ENCODE measurements around the gene MOCOS.
"Not testable (repeated sequence)": the region's sequence is repeated elsewhere in the genome, so short reads cannot be mapped to it uniquely, and the experiment has no call there.

The MOCOS gene

DNA sequence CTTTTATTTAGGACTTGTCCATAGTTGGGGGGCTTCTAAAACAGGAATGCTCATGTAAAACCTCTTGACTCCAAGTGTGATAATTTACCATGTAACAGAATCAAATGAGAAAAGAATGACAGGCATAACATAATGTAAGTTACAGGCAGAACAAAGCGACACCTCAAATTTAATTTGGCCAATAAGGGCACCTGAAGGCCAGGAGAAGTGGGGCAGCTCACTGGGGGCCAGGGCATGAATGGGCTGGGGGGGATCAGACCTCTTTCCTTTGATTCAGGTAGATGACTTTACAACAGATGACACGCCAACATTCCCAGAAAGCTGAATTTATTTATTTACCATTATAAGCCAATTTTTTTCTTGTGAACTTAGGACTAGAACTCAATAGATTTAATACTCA is 14.5 kb downstream of the MOCOS start:
- no peak for DNase-seq

DNA sequence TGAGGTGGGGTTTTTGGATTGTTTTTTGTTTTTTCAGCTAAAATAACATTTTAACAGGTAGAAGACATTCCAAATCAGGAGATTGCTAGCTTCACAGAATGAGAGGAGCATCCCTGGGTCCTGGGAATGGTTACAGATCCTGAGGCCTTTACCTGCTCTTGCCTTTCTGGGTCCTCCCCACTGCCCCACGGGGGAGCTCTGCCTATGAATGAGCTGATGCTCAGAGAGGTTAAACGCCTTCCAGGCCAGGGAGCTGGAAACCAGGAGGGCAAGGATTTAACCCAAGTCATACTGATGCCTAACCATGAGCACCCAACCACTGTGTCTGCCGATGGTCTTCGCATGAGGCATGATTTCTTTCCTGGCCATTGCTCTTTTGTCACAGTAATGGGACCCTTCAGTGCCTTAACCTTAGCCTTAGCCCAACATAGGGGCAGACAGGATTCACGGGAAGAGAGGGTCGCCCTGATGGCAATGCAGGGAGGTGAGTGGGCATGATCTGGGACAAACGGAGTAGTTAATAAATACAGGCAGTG is 16.1 kb downstream of the MOCOS start:
- DNase-seq: no peak

DNA sequence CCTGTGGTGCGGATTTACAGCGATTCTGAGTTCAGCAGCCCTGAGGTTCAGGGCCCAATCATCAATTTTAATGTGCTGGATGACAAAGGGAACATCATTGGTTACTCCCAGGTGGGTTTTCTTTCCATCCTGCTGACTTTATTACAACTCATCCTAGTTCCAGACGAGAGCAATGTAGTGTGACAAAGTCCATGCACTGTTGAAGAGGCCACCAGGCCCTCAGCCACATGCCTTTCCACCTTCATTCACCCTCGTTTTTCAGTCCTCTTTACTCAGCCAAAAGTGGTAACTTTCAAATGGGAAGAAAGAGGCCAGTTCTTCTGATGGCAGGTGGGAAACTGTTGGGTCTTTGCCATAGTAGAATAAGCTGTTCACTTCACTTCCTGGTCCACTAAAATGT is 17.9 kb downstream of the MOCOS start:
- DNase-seq: no peak

DNA sequence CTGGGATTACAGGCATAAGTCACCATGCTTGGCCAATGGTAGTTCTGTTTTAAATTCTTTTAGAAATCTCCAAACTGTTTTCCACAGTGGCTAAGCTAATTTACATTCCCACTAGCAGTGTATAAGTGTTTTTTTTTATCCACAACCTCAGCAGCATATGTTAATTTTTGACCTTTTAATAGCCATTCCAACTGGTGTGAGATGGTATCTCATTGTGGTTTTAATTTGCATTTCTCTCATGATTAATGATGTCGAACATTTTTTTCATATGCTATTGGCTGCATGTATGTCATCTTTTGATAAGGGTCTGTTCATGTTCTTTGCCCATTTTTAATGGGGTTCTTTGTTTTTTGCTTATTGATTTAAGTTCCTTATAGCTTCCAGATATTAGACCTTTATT is 20.0 kb downstream of the MOCOS start:
- DNase-seq: no peak

DNA sequence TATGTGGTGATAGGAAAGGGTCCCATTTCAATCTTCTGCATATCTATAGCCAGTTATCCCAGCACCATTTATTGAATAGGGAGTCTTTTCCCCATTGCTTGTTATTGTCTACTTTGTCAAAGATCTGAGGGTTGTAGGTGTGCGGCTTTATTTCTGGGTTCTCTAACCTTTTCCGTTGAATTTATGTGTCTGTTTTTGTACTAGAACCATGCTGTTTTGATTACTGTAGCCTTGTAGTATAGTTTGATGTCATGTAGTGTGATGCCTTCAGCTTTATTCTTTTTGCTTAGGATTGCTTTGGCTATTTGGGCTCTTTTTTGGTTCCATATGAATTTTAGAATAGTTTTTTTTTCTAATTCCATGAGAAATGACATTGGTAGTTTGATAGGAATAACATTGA is 20.7 kb downstream of the MOCOS start:
- not testable (repeated sequence) for DNase-seq

DNA sequence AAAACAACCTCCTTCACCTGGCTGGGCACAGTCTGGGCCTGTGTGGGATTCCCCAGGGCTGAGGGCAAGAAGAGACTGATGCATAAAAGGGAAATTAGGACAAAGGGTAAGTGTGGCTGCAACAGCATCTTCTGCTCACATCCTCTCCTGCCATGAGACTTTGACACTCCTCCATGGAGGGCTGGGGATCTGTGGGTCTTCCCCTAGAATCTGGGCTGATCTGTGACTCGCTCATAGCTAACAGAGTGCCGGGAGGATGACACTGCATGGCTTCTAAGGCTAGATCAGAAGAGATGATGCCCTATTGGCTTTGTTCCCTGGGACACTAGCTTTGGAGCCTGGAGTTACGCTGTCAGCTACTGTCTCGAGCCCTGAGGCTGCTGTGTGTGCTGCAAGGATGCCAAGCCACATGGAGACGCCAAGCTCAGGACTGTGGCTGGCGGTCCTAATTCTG is 24.3 kb downstream of the MOCOS start:
- peak; percentile 78 for DNase-seq

DNA sequence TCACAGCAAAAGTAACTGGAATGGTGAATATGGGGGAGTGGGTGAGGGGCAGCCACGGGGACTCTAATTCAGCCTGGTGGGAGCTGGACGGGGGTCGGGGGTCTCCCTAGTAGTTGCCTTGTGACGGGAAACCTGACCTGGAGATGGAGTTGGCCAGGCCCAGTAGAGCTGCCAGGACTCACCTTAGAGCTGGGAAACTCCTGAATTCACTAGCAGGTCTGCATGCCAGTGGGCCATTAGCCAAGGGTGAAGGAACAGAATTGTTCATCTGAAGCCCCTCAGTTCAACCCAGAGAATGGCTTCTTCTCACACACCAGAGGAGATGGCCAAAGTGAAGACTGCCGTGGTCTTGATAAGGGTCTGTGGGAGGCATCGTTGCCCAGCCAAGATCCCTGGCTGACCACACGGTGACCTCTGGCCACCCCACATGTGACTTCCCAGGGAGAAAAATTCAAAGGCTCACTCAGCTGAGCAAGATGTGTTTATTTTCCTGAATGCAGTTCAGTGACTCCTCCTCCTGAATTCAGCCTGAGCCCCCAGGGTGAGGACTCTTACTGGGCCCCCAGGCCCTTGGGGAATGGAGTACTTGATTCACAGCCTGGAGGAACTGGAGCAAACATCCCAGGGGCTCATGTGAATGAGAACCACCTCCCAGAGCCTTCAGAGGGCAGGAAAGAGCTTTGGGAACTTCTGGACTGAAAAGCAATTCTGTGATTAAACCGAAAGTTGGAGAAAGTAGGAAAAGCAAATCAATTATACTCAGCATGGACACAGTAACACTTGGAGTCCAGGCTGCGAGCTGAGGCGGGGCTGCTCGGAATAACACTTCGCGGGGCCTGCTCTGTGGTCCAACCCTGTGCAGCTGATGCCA is 25.2 kb downstream of the MOCOS start:
- DNase-seq: no peak

DNA sequence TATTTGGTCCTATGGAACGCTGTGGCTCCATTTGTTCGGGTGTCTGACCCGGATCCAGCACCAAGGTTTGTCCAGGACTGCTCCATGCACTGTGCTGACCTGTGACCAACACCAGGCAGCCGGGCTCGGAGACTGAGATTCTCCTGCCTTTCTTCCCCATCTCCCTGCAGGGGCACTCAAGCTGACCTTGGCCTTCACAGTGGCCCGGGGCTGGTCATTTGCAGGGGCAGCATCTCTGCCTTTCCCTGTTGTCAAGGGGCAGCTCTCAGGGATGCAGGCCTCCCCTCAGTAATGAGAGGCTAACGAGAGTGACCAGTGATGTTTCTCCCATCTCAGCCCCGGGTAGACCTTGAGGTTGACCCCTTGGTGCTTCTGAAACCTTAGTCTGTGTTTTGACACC is 27.5 kb downstream of the MOCOS start:
- no peak for DNase-seq

DNA sequence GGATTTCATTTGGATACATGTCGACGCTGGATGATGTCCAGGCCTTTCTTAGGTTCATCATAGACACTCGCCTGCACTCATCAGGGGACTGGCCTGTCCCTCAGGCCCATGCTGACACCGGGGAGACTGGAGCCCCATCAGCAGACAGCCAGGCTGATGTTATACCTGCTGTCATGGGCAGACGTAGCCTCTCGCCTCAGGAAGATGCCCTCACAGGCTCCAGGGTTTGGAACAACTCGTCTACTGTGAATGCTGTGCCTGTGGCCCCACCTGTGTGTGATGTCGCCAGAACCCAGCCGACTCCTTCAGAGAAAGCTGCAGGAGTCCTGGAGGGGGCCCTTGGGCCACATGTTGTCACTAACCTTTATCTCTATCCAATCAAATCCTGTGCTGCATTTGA is 28.3 kb downstream of the MOCOS start:
- no peak for DNase-seq

DNA sequence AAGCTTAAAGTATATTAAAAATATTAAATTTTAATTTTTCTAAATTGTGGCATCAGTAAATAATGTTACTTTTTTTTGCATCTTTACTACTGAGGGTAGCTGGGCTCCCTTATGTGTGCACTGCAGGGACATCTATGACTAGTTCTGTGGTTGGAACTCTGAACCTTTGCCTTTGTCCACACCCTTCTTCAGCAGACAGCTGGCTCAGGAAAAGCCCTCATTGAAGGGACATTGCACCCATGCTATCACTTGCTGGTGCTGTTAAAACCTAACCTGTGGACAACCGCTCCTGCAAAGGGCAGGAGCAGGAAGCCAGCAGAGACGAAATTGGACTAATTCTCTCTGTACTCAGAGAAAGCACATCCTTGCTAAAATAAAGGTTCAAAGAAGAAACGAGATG is 30.1 kb downstream of the MOCOS start:
- DNase-seq: no peak

DNA sequence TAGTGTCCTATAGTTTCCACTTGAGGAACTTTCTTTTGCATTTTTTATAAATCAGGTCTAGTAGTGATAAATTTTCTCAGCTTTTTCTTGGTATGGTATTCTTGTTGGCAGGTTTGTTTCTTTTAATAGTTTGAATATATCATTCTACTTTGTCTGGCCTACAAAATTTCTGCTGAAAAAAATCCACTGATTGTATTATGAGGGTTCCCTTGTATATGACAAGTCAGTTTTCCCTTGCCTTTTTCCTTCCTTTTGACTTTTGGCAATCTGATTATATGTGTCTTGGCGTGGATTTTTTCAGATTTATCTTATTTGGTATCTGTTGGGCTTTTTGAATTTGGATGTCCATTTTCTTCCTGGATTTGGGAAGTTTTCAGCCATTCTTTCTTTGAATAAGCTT is 41.9 kb downstream of the MOCOS start:
- no peak for DNase-seq

DNA sequence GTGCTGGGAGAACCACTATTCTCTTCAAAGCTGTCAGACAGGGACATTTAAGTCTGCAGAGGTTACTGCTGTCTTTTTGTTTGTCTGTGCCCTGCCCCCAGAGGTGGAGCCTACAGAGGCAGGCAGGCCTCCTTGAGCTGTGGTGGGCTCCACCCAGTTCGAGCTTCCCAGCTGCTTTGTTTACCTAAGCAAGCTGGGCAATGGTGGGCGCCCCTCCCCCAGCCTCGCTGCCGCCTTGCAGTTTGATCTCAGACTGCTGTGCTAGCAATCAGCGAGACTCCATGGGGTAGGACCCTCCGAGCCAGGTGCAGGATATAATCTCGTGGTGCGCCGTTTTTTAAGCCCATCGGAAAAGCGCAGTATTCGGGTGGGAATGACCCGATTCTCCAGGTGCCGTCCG is 53.2 kb downstream of the MOCOS start:
- DNase-seq: not testable (repeated sequence)

DNA sequence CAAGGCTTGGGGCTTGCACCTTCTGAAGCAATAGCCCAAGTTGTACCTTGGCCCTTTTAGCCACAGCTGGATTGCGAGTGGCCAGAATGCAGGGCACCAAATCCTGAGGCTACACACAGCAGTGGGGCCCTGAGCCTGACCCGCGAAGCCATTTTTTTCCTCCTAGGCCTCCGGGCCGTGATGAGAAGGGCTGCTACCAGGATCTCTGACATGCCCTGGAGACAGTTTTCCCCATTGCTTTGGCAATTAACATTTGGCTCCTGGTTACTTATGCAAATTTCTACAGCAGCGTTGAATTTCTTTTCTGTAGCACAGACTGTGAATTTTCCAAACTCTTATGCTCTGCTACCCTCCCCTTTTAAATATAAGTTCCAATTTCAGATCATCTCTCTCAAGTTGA is 54.5 kb downstream of the MOCOS start:
- DNase-seq: no peak

DNA sequence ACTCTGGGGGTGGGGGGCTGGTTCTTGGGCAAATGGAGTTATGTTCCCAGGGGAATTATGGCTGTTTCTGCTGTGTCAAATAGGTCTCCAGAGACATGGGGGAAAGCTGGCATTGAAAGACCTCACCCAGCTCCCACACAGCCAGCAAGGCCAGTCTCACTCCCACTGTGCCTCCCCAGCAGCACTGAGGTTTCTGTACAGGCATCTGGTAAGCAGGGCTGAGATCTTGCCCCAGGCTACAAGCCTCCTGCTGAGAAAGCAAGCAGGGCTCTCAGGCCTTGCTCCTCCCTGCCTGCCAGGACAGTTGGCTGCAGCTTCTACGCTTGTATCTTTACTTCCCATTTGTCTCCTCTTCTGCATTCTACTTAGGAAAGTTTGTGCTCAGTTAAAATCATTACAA is 59.7 kb downstream of the MOCOS start:
- no peak for DNase-seq

DNA sequence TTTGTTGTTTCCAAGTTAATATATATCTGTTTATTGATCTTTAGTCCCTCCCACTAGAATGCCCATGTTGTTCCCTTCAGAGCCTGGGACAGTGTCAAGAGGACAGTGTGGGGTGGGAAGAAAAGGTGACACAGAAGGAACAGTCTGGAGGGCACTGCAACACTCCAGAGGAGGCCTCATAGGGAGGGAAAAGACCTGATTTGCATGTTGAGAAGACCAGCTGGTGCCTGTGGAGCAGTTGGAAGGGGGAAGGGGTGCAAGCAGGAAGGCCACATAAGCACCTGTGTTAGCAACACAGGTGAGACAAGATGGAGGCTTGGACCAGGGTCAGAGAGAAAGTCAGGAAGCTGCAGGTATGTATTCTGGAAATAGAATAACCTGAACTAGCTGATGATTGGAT is 62.1 kb downstream of the MOCOS start:
- DNase-seq: no peak

DNA sequence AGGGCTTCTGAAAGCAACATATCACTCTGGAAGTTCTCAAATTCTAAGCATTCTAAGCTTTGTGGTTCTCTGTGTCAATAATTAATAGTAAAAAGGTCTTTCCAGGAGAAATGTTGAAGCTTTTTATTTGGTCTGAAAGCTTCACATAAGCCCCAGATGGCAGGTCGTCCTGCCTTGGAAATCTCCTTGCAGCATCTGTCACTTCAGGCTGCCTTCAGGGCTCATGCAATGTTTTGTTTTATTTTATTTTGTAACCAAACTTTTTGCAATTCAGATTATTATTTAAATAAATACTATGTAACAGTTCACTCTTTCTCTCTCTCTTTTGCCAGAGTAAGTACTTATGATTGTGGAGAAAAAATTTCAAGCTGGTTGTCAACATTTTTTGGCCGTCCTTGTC is 63.5 kb downstream of the MOCOS start:
- no peak for DNase-seq

DNA sequence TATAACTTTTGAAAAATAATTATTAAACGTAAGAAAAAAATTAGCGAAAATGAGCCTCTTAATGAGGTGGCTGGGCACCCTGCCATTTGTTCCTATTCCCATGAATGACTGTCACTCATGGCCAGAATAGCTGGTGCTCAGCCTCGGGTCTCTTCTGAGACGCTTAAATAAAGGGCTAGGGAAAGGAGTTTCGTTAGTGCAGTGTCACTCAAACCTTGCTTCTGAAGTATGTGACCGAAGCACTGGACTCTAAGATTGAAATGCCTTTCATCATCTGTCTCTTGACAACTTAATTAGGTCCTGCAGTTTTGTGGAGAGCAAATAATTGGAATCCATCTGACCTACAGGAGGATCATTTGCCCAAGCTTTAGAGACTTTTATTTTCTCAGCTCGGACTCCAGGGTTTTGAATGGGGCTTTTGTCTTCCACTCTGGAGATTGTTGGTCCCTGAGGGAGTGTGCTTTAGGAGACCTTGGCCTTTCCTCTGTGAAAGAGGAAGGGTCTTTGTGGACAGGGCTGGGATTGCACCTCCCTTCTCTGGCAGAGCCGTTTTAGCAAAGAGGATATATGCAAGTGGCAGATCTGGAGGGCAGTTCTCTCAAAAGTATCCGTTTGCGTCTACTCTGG is 67.9 kb downstream of the MOCOS start:
- DNase-seq: no peak

DNA sequence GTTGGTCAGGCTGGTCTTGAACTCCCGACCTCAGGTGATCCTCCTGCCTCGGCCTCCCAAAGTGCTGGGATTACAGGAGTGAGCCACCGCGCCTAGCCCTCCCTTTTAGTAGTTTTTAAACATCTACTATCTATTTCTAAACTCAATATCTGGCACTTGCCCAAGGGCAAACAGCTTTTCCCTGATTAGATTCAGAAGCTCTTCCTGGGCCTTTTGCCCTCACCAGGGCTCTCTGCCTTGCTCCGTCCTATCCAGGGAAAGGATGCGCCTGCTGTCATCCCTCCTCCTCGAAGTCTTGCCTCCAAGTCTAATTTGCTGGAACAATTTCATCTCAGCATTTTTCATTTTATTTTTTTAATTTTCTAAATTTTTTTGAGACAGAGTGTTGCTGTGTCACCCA is 68.8 kb downstream of the MOCOS start:
- DNase-seq: no peak

DNA sequence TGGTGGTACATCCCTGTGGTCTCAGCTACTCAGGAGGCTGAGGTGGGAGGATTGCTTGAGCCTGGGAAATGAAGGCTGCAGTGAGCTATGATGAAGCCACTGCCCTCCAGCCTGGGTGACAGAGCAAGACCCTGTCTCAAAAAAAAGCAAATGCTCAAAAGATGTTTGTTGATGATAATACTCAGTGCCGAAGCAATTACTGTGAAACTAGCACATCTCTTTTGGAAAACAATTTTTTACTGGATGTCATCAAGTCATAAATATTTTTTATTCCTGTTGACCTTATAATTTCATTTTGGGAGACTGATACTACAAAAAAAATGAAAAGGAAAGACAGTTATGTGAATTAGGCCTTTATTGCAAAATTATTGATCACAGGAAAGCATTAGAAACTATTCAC is 75.7 kb downstream of the MOCOS start:
- DNase-seq: no peak

DNA sequence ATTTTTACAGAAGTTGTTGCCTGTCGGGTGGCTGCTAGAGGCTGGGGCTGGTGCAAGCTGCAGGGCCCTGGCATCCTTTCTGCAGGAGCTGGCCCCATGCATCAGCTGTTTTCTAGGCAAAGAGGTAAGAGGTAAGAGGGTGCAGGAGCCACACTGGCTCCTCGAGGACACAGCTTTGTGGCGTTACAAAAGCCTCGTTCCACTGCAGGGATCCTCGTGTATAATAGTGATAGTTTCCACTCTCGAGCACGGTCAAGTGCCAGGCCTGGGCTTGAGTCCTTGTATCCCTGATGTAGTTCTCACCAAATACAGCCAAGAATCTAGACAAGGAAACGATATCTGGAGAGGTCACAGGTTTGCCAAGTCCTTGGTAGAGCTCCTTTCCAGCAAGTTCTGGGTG is 77.0 kb downstream of the MOCOS start:
- DNase-seq: no peak

DNA sequence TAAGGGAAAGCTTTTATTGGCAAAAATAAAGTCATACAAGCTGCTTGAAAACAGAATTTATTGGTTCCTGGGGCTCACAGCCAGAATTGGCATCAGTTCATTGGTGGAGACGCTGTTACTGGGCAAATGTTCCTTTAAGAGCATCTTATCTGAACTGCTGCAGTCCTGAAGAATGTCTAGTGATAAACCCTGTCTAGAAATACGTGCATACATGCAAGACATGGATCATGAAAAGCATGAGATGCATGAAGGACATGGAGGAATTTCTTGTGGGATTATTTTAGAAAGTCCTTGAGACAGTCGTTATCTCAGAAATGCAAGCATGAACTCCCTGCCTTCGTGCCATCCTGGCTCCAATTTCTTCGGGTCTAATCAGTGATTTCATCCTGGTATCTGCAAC is 77.7 kb downstream of the MOCOS start:
- DNase-seq: no peak

DNA sequence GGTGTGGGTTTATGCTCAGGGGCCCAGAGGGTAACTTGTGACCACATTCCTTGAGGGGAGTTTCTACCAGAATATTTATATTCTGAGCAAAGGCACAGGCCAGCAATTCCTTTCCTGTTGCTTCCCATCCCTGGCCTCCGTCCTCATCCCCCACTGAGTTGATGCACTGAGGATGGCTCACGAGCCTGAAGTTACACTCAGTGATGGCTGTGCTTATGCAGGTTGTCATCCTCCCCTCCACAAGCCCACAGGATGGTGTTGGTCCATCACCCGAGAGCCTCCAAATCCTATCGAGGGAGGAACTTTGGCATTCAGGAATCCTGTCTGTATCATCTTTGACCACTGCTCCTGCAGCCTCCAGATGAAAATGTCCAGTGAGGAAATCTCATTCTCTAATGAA is 81.9 kb downstream of the MOCOS start:
- DNase-seq: no peak

DNA sequence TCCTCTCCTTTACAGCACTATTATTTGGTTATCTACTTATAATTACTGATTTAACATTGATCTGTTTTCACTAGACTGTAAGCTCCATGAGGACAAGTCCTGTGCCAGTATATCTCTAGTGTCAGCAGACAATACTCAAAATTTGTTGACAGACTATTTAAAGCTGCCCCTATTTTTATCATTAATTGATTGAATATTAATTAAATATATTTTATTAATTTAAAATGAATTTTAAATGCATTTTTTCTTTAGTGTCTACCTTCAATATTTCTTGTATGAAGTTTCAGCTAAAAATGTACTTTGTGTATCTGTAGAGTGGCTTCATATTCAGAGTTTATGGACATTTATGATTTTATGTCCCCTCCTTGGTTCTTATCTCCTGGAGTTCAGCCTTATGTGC is 83.9 kb downstream of the MOCOS start:
- no peak for DNase-seq

DNA sequence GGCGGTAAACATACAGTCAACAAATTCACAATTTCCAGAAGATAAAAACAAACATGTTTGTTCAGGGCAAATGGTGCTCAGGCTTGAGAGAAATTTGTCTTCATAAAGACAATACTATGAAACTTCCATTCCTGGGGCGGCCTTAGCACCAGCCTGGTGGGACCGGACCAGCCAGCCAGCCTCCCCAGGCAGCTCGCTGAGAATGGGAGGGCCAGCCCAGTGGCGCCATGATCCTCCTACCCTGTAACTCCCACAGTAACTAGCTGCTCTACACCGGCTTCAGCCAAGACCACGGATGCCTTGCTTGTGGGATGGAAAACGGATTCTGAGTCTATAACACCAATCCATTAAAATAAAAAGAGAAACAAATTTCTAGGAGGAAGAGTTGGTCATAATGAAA is 86.0 kb downstream of the MOCOS start:
- no peak for DNase-seq
